HEK293T (cell line): ENCODE results near the gene DNMT3B.

Source experiments
- ARNT ChIP-seq: fragments of 450-650 bp; IDR thresholded peaks from 2 replicates; pipeline ENCODE4 v1.6.1; 2017; ENCODE audit warnings: mild to moderate bottlenecking
- BHLHE40 ChIP-seq: fragments of 450-650 bp; IDR thresholded peaks from 2 replicates; pipeline ENCODE4 v1.6.1; 2016; ENCODE audit warnings: mild to moderate bottlenecking, moderate library complexity, borderline replicate concordance
- CTBP1 ChIP-seq: fragments of 450-650 bp; IDR thresholded peaks from 2 replicates; pipeline ENCODE4 v1.6.1; 2016; ENCODE audit warnings: borderline replicate concordance
- FOXK2 ChIP-seq: fragments of 450-650 bp; IDR thresholded peaks from 2 replicates; pipeline ENCODE4 v1.6.1; 2016; ENCODE audit warnings: mild to moderate bottlenecking
- FOXM1 ChIP-seq: fragments of 450-650 bp; IDR thresholded peaks from 2 replicates; pipeline ENCODE4 v1.6.1; 2017; ENCODE audit warnings: mild to moderate bottlenecking, borderline replicate concordance
- LEF1 ChIP-seq: fragments of 450-650 bp; IDR thresholded peaks from 2 replicates; pipeline ENCODE4 v1.6.1; 2017; ENCODE audit warnings: mild to moderate bottlenecking, borderline replicate concordance
- NFRKB ChIP-seq: fragments of 450-650 bp; IDR thresholded peaks from 2 replicates; pipeline ENCODE4 v1.6.1; 2016; ENCODE audit warnings: mild to moderate bottlenecking, moderate library complexity
- PKNOX1 ChIP-seq: fragments of 450-650 bp; IDR thresholded peaks from 2 replicates; pipeline ENCODE4 v1.6.1; 2016
- SP1 ChIP-seq: fragments of 450-650 bp; IDR thresholded peaks from 2 replicates; pipeline ENCODE4 v1.6.1; 2017
- SUZ12 ChIP-seq: fragments of 450-650 bp; IDR thresholded peaks from 2 replicates; pipeline ENCODE4 v1.6.1; 2016; ENCODE audit warnings: mild to moderate bottlenecking

- no peak for TF ChIP-seq FOXM1
- TF ChIP-seq FOXK2: no peak
- no peak for TF ChIP-seq NFRKB
- no peak for TF ChIP-seq BHLHE40
- no peak for TF ChIP-seq SP1
- TF ChIP-seq LEF1: no peak
- TF ChIP-seq CTBP1: no peak
- no peak for TF ChIP-seq PKNOX1
- TF ChIP-seq ARNT: no peak
- TF ChIP-seq SUZ12: no peak
Measured at GRCh38 chr20:32753731-32754130, 8.5 kb upstream of the DNMT3B start.
